ENCODE measurements around the gene ATRX. TPM values are rescaled to one million over a fixed set of nuclear protein-coding genes. Genes with fewer than 3 reads are reported as not detected.

The ATRX gene
- total and polyA plus RNA-seq, 9 donors: 21.8 to 123 (median 94.0) TPM

DNA sequence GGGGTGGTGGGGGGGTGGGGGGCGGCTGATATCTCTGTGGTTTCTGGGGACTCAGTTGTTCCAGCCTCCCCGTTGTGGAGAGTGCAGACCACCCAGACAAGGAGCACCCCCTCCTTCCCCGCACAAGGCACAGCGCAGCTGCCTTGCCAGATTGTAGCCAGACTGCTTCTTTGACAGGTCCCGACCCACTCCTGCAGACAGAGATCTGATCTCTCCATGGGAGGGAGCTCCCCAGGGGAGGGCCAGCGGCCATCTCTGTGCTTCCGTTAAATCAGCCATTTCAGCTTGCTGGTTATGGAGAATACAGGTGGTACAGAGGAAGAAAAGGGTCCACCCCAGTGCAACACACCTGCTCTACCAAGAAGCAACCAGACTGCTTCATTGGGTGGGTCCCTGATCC, 258.0 kb downstream of the ATRX start:
- H3K27me3 ChIP-seq: no peaks in the 10 kb centered on the region
- peak in 1 of 5 donors; percentile 17 for DNase-seq
- no peaks in the 10 kb centered on the region for H3K9me3 ChIP-seq
- no peaks in the 10 kb centered on the region for H3K4me1 ChIP-seq (ENCODE audit: insufficient read depth)
- intact Hi-C loops (cut with DNase I): no loop called here
- H3K4me3 ChIP-seq: no peak overlapping the region
- no peaks in the 10 kb centered on the region for H3K36me3 ChIP-seq
- 35 to 53% (median 41%) methylated on average over 7 of the region's 7 CpGs for WGBS, 3 donors
- H3K27ac ChIP-seq: no peak overlapping the region
- TF ChIP-seq CTCF (IDR thresholded peaks at IDR 0.05): no peak
- no peak for TF ChIP-seq EP300 (IDR thresholded peaks at IDR 0.05)
- TF ChIP-seq POLR2A (IDR thresholded peaks at IDR 0.05): no peak

DNA sequence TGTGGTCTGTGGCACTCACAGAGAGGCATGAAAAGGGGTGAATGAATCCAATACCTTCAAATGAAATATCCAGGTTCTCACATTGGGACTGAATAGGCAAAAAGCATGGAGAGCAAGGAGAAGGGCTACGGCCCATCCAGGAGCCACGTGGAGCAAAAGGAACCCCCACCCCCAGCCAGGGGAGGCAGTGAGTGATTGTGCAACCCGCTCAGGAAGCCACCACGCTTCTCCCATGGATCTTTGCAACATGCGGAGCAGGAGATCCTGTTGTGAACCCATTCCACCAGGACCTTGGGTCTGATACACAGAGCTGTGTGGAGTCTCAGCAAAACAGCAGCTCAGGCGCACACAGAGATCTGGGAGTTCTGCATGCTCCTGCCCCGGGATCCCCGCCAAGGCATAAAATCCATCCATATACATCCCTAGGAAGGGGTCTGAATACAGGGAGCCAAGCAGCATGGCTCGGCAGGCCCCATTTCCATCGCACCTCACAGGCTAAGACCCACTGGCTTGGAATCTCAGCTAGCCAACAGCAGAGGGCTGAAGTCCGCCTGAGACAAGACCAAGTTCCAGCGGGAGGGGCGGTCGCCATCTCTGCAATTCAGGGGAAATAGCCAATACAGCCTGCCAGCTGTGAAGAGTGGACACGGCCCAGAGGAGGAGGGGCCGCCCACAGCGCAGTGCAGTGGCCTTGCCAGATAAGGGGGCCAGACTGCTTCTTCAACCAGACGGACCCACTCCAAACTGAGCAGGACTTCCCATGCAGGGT, 258.6 kb downstream of the ATRX start:
- 39 to 42% (median 41%) methylated on average over 16 to 18 of the region's 18 CpGs for WGBS, 3 donors
- Histone ChIP-seq H3K27ac (no peak overlapping the region), H3K4me1 (ENCODE audit: insufficient read depth) (no peaks in the 10 kb centered on the region), H3K27me3 (no peaks in the 10 kb centered on the region), H3K9me3 (no peaks in the 10 kb centered on the region), H3K4me3 (no peak overlapping the region), H3K36me3 (no peaks in the 10 kb centered on the region)
- DNase-seq: peak; percentile 47 to 73 (median 58)
- TF ChIP-seq EP300 (IDR thresholded peaks at IDR 0.05) (no peak), CTCF (IDR thresholded peaks at IDR 0.05) (no peak), POLR2A (IDR thresholded peaks at IDR 0.05) (no peak)
- intact Hi-C loops (cut with DNase I): no loop called here

- Histone ChIP-seq H3K4me1 (ENCODE audit: insufficient read depth) (no peaks in the 10 kb centered on the region), H3K36me3 (no peaks in the 10 kb centered on the region), H3K27me3 (no peaks in the 10 kb centered on the region), H3K9me3 (no peaks in the 10 kb centered on the region), H3K4me3 (no peak overlapping the region), H3K27ac (no peak overlapping the region)
- no peak for DNase-seq
- intact Hi-C loops (cut with DNase I): no loop called here
- 62 to 66% (median 63%) methylated on average over 1 of the region's 1 CpG for WGBS, 3 donors
- TF ChIP-seq POLR2A (IDR thresholded peaks at IDR 0.05): no peak
- no peak for TF ChIP-seq EP300 (IDR thresholded peaks at IDR 0.05)
- TF ChIP-seq CTCF (IDR thresholded peaks at IDR 0.05): no peak
These were observed 266.3 kb downstream of the ATRX start for GRCh38 chrX:77519765-77520164.

DNA sequence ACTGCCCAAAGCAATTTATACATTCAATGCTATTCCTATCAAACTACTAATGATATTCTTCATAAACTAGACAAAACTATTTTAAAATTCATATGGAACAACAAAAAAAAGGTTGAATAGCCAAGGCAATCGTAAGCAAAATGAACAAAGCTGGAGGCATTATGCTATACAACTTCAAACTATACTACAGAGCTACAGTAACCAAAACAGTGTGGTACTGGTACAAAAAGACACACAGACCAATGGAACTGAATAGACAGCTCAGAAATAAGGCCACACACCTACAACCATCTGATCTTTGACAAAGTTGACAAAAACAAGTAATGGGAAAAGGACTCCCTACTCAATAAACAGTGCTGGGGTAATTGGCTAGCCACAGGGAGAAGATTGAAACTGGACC, 271.8 kb downstream of the ATRX start:
- intact Hi-C loops (cut with DNase I): no loop called here
- Histone ChIP-seq H3K27ac (no peak overlapping the region), H3K27me3 (no peaks in the 10 kb centered on the region)

More for the DNA sequence above, 271.8 kb downstream of the ATRX start:
- TF ChIP-seq EP300 (IDR thresholded peaks at IDR 0.05) (no peak), CTCF (IDR thresholded peaks at IDR 0.05) (no peak), POLR2A (IDR thresholded peaks at IDR 0.05) (no peak)
- no peak for DNase-seq
- no peaks in the 10 kb centered on the region for H3K4me1 ChIP-seq (ENCODE audit: insufficient read depth)
- no peaks in the 10 kb centered on the region for H3K36me3 ChIP-seq
- H3K9me3 ChIP-seq: no peaks in the 10 kb centered on the region
- WGBS, 3 donors: 58 to 67% (median 64%) methylated on average over 1 of the region's 1 CpG
- H3K4me3 ChIP-seq: no peak overlapping the region

Data from ovary (tissue), 9 donors.